NCI-H187 (cell line): ENCODE data around the gene SH3YL1.

ENCODE experiments used
- DNase-seq, 2 experiments: peaks; one replicate each; lab custom pipeline; 2025; lab: John Stamatoyannopoulos, UW

The SH3YL1 gene

DNA sequence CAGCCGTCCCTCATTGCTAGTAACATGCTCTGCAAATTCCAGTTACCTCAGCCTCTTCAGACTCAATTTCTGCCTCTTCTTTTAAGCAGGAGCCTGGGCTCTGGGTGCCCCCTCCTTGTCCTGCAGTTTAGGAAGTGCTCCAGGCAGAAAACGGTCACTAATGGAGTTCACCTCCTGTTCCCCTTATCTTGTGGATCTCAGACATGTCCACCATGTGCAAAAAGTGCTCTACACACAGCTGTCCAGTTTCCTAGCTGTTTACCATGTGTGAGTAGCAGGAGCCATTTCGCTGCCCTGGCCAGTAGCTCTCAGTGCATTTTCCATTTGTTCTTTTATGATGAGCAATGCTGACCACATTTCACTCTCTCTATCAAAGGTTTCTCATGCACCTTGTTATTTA is 4.9 kb downstream of the SH3YL1 start:
- DNase-seq = no peak

DNA sequence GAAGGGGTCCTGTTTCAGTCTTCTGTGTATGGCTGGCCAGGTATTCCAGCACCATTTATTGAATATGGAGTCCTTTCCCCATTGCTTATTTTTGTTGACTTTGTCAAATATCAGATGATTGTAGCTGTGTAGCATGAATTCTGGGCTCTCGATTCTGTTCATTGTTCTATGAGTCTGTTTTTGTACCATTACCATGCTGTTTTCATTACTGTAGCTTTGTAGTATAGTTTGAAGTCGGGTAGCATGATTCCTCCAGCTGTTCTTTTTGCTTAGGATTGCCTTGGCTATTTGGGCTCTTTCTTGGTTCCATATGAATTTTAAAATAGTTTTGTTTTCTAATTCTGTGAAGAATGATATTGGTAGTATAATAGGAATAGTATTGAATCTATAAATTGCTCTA is 6.0 kb downstream of the SH3YL1 start:
- no peak for DNase-seq

DNA sequence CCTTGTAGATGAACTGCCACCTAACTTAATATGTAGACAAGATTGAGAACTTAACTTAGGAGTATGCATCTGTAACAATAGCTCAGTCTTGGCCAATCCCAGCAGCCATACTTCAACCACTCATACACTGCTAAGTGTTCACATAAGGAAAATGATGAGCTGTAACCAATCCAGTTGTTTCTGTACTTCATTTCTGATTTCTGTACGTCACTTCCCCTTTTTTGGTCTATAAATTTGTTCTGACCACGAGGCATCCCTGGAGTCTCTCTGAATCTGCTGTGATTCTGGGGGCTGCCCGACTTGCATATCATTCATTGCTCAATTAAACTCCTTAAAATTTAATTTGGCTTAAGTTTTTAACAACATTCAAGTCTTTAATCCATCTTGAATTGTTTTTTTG is 6.4 kb downstream of the SH3YL1 start:
- DNase-seq = no peak

DNA sequence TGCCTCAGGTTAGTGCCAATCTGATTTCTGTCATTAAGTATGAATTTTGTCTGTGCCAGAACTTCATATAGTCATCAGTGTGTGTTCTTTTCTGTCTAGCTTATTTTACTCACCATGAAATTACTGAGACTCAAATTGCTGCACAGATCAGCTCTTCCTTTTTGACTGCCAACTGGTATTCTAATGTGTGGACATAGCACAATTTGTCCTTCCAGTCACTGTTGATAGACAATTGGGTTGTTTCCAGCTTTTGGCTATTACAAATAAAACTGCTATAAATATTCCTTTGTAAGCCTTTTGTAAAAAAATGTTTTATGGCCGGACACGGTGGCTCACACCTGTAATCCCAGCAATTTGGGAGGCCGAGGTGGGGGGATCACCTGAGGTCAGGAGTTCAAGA is 7.7 kb downstream of the SH3YL1 start:
- DNase-seq = no peak

DNA sequence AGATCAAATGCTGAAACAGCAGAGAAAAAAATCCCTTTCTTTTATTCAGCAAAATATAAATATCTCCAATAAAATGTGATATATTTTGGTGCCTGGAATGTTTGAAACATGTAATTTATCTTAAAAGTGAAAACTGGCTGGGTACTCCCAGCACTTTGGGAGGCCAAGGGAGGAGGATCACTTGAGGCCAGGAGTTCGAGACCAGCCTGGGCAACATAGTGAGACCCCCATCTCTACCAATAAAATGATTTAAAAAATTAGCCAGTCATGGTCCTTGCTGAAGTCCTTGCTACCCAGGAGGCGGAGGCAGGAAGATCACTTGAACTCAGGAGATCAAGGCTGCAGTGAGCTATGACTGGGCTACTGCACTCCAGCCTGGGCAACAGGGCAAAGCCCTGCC is 8.6 kb downstream of the SH3YL1 start:
- DNase-seq = no peak

DNA sequence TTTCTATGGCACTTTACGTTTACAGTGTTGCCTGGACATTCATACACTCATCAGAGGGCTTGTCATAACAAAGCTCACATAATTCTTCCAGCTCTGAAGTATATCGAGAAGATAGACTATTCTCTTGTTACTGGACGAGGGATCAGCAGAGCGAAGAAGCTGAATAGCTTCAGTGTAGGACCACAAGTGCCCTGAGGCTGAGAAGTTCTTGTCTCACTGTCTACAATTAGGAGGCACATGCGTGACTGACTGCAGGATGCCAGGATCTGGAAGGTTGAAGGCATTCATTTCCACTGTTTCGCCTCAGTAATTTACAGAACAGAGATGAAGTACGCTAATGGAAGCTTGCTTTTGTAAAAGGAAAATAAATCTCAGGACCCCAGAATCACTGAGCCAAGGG is 9.6 kb downstream of the SH3YL1 start:
- DNase-seq = peak; percentile 35 to 60

DNA sequence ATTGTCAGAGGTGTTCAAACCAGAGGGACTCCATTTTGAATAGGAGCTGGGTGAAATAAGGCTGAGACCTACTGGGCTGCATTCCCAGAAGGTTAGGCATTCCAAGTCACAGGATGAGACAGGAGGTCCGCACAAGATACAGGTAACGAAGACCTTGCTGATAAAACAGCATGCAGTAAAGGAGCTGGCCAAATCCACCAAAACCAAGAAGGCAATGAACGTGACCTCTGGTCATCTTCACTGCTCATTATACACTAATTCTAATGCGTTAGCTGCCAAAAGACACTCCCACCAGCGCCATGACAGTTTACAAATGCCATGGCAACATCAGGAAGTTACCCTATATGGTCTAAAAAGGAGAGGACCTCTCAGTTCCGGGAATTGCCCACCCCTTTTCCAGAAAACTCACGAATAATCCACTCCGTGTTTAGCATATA is 10.6 kb downstream of the SH3YL1 start:
- DNase-seq = no peak

DNA sequence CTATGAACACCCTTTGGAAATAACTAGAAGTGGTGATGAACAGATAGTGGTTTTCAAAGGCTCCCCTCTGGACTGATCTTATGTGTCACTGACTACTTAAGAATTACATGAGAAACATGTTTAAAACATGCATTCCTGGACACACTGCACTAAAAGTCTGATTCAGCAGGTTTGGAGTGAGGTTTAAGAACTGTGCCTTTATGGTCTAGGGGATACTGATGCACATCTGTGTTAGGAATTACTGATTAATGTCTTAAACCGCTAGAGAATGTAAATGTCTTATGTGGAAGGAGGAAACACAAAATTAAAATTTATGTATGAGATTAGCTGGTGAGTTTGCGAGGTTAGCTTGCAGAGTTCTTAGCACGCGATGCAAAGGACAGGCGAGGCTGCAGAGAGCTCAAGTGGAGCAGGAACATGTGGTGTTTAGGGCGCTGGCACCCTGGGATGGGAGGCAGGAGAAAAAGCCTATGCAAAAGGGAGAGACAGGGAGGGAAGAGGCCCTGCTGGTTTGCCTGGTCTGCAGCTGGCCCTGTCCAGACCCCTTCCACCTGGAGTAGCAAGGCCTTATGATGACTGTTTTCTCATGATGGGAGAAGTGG is 11.7 kb downstream of the SH3YL1 start:
- no peak for DNase-seq

DNA sequence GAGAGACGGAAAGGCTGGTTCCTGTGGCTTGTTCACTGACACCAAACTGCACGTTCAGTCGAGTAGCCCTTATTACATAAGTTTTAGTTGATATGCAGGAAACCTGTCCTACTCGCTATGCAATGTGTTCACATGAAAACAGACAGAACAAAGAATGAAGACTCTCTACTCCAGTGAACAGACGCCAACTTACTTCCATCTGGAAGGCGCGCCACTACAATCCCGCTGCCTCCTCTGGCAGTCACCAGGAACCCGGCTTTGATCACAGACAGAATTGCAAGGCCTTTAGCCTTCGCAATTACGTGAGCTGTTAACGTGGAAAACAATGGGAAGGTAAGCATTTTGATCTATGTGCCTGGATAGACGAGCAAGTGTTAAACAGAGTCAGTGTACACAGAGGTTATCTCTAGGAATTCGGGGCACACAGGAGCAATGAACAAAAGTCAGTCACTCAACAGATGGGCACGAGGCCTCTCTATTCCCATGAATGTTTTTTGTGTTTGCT is 14.2 kb downstream of the SH3YL1 start:
- no peak for DNase-seq

DNA sequence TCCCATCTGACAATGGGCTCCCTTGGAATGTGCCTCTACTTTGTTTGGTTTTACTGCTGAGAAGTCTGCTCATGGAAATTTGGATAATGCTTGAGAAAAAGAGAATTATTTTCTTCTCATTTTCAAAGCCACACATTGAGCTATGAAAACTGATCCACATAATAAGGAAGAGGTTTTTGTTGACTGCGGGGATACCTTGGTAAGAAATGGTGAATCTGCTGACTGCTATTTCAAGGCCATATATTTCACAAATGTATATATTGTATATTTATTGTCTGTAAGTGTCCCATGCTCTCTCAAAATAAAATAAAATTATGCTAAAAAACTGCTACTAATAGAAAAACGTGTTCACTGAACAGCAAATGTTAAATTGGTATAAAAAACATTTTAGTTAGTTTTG is 15.1 kb downstream of the SH3YL1 start:
- DNase-seq = no peak

DNA sequence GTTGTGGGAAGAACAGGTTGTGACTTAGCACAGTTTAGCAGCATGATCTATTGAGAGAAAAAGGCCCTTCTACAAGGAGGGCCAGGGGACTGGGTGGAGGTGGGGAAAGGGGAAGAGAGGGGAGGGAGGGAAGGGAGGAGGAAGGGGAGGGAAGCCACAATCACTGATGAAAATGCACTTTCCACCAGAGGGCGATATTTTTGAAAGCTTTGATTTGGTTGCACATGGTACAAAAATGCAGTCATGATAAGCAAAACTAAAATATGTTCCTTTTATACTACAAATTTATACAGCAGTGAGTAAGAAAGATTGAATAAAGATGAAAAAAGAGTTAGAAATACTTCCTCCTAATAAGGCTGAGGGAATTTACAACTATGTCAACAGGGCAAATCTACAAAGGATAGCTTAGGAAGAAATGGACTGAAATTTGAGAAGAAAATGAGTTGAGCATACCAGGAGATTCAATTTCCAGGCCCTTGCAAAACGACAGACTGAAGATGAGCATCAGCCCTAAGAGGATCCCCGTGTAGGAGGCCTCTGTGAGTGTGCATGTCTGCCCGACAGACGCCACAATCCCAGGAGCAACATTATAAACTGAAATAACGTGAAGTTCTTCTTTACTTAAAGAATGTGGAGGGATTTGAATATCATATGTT is 17.2 kb downstream of the SH3YL1 start:
- peak in 1 of 2 experiments; percentile 46 for DNase-seq

DNA sequence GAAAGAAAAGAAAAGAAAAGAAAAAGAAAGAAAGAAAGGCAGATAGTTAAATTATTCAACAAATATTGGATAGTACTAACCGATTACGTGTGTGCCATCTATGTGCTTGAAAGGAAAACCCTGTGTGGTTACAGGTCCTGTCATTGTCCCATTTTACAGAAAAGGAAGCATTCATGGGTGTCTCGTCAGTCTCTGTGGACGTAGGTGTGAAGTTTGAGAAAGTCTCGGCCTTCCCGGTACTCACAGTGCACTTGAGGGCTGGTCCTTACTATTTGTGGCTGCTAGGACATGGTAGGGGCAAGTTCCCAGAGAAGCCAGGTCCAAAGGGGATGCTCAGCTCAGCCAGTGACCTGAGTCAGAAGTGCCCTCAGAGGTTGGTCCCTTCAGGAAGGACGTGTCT is 19.3 kb downstream of the SH3YL1 start:
- no peak for DNase-seq

DNA sequence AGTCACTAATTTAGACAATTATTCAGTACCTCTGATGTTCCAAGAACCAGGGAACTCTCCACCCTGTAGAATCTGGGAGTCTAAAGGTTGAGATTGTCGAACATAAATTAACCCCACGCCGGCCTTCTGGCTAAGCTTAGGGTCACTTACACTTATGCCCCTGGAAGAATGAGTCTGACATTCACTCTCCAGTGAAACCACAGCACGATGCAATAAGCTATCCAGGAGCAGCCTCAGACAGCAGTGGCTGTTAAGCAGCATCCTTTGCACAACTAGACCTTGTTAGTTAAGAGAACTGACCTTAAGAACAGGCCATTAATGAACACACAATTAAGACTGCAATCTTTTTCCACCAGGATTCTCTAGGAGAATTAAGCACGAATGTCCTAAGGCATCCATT is 25.0 kb downstream of the SH3YL1 start:
- DNase-seq = no peak

DNA sequence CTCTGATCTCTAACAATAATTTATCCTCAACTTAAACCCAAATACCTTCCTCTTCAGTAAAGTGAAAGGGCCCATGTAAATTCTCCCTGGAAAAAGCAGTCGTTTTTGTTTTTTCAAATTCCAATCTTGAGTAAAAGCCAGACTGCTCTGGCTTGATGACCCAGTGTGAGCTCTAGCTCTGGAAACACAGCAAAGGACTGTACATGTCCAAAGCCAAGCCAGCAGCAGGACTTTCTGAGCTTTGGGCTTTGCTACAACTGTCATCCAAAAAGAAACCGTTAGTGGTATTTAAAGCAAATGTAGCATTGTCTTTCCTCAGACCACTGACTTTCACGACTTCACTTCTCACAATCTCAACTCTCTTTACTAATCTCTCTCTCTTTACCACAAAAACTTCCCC is 25.4 kb downstream of the SH3YL1 start:
- no peak for DNase-seq

DNA sequence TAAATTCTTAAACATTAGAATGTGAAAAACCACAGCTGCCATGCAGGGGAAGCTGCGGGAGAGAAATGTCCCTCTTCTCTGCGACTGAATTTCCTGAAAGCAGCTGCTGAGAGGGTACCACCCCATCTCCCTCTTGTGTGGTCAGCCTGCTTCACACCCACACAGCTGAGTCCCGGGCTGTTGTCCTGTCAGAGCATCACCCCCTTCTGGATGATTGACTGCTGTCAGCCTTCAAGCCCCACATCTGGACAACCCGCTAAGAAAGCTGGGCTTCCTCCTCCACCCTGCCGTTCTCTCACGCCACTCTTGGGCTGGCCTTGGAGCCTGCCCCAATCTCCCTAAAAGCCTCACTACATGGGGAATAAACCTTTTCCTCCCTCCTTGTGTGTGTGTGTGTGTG is 26.0 kb downstream of the SH3YL1 start:
- DNase-seq = no peak

DNA sequence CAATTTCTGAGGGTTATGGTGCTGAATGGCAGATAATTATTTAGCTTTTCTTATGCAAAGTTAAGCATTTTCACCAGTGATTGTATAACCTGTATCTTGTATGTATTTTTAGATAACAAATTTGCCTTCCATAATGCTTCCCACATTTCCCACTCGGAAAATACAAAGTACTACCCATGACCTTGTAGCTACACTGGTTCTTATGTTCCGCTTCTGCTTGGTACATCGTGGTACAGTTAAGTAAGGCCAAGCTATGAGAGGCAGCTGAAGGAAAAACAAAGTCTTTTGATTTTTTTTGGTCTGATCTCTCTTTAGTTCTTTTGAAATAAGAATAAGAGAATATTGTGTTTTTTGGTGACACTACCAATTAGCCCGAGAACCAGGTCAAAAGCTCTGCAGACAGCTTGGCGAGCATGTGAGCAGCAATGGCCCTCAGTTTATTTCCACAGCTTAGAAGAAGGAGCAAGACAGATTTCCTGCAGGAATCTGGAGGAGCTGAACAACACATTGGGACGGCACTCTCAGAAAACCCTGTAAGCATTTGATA is 26.8 kb downstream of the SH3YL1 start:
- no peak for DNase-seq

DNA sequence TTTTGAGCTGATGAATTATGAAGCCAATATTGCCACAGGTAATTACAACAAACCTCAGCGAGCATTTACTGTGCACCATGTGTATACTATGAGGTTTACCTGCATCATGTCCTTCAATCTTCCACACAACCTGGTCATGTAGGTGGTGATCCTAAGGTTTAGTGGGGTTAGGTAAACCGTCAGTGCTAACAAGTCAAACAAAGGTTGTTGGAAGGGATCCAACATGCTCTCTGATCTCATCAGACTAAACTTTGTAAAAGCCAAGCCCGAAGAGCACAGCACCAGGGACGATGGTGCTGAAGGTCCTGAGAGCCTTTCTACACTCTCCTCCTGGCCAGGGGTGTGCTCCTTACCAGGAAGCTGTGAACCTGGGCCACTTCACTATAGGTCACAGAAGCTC is 29.4 kb downstream of the SH3YL1 start:
- no peak for DNase-seq

DNA sequence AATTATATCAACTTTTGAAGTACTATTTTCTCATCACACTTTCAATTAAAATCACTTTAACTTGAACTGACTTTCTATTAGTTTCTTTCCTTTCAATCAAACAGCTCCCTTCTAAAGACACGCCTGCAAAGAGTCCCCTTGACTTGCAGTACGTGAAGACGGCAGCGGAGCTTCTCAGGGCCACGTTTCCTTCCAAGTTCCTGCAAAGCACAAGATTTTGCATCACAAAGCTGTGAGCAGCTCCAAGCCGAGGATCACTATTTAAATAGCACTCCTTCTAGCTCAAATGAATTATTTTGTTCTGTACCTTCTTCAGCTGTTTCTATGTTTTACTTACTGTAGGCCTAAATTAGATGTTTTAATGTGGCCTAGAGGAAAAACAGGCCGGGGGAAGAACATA is 30.8 kb downstream of the SH3YL1 start:
- DNase-seq = no peak

DNA sequence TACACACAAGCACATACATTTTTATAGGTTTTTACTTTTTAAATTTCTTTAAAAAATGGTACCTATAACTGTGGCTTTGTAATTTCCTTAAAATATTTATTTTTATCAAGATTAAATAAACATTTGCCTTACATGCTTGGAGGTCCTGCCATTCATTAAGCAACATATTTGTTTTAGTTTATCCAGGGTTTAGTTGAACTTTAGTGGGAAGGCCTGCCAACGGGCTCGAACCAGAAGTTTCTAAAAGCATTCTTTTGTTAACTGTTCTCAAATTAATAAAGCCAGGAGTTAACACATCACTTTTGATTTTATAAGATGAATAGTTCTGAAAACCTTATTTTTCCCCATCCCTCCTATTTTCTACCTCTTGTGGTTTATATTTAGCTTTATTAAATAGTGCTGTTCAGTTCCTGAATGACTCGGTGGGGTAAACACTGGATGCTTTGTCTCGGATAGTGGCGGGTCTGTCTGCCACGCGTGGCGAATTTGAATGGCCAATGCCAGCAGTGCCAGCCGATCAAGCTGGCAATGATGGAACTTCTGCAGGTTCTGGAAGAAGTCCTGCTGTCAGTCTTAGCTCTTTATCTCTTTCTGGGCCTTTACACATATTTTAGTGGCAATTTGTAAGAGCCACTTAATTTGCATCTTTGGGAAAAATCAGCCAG is 32.2 kb downstream of the SH3YL1 start:
- DNase-seq = no peak

DNA sequence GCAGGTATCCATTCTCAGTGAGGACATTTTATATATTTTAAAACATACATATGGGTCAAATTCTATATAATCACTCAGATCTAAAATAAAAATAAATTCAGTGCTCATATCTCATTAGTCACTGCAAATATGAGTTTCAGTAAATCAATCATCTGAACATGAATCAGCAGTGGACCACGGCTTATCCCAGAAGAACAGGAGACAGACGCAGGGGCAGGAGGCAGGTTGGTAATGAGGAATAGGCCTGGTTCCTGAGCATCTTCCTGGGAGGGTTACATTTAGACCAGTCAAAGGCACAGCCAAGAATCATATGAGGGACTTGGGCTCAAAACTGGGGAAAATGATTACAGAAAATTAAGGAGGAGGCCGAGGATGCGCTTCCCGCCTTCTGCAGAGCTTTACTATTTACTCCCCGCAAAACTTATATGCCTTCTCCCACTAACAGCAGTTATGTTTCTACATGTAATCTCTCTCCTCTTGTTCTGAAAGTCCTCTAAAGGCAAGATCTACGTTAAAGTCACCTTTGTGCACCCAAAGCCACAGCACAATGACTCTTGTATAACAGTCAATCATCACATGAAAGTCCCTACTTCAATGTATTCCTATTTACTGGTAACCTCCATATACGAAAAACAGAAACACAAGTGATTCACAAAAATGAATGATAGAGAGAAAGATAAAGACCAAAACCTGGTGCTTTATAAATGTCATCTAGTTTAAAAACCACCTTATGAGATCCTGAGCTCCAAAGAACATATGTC is 35.1 kb downstream of the SH3YL1 start:
- DNase-seq = no peak

DNA sequence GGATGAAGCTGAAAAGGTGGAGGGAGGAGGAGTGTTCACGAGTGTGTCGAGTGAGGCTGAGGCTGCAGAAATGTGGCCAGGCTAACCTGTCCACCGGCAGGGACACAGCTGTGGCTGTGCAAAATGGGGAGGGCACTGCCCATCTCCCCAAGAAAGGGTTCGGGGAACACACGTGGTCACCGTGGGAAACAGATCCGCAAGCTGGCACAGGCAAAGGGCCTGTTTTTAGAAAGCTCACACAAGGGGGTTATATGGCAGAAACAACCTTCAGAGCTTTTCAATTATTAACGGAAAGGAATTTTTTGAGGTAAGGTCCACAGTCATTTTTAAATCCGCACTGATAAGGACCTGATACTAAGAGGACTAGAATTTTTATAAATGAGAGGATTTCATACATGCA is 35.7 kb downstream of the SH3YL1 start:
- DNase-seq = no peak

DNA sequence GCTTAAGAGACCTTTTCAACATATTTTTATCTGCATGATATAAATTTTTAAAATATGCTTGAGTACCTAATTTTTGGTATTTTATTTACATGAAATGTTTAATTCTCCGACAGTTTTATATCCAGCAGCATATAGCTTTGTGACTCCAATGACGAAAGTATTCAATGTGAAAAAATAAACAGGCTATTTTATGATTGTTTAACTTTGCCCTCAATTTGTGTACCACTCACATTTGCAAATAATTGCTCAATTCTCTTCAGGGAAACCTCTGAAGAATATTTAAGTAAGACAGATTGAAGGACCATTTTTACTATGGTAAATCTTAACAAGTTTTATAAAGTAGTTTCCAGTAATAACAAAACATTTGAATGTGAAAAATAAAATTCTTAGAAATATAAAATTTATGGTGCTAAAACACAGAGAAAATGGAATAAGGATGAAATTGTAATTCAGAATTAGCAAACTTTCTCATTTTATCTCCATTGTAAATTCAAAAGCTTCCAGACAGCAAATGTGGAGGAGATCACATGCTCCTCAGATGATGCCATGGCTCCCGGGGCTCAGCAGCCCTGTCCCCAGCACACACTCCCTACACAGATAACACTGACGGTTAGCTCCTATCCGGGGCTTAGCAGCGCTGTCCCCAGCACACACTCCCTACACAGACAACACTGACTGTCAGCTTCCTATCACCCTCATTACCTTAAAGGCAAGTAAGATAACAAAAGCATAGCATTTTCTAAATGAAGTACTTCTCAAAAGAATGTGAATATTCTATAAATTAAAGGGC is 39.7 kb downstream of the SH3YL1 start:
- DNase-seq = no peak
